ENCODE results near the gene P4HTM.

The P4HTM gene

DNA sequence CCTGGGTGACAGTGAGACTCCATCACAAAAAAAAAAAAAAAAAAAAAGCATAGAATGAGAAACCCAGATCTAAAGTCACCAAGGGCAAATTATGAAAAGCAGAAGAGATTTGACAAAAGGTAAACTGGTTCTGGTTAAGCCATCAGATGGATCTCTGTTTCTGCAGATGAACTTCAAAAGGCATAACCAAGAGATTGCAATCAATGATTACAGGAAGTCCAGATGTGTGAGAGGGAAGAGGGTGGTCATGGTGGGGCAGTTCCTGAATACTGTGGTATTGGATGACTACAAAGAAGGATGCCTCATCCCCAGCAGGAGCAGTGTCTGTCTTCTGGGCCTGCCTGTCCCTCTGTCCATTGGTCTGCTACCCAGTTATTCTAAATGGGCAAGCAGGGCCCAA lies 3.8 kb downstream of the P4HTM start:
- no peak for DNase-seq (ENCODE audit: low spot score in 2 of 2)
- no peak overlapping the region for H3K4me3 Mint-ChIP-seq
- no peak for ATAC-seq (ENCODE audit: low read depth)
- no peak overlapping the region for H3K27ac Mint-ChIP-seq
- H3K4me1 Mint-ChIP-seq = peaks cover 24% of the 10 kb centered on the region
- H3K9me3 Mint-ChIP-seq = no peaks in the 10 kb centered on the region
- no peaks in the 10 kb centered on the region for H3K27me3 Mint-ChIP-seq
- H3K36me3 Mint-ChIP-seq = peaks cover 6% of the 10 kb centered on the region

DNA sequence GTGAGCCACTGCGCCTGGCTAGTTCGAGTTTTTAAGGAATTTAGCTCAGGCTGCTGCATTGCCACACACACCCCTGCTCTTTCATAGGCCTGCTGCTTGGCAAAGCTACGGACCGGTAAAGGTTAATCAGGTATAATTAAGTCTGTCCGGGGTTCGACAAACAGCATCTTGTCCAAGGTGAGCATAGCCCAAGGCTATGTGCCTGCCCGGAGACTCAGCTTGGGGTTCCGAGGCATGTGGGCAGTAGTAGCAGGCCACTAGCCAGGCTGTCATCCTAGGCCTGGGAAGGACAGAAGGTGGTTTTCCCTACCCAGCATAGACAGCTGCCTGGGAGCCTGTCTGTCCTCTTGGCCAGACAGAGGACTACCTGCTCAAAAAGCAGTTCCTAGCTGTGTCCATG lies 6.6 kb downstream of the P4HTM start:
- H3K27ac Mint-ChIP-seq = no peak overlapping the region

DNA sequence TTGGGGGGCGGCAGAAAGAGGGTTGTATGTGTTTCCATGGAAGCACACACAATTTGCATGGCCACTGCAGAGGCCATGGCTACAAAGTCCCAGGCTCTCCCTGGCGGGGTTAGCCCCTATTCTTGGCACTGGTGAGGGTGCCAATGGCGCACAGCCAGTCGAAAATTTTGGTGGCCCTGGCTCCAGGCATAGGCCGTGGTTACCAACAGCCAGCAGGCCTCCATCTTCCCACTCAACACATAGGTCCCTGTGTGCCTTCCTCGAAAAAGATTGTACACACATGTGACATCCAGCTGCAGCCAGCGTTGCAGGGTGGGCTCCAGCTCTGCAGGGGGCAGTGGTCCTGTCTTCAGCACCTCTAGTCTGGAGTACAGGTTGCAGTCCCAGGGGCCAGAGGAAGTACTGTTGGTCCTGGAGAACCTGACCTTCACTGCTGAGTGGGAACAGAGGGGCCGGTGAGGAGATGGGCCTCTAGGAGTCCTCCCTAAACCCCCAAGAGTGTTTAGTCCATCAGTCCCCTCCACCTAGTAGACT lies 7.1 kb downstream of the P4HTM start:
- Mint-ChIP-seq H3K9me3 (no peaks in the 10 kb centered on the region), H3K4me3 (no peak overlapping the region), H3K4me1 (peaks cover 7% of the 10 kb centered on the region), H3K36me3 (peaks cover 6% of the 10 kb centered on the region), H3K27me3 (no peaks in the 10 kb centered on the region), H3K27ac (no peak overlapping the region)
- DNase-seq (ENCODE audit: low spot score in 2 of 2) (no peak), ATAC-seq (ENCODE audit: low read depth) (no peak)

More for the DNA sequence above, 6.6 kb downstream of the P4HTM start:
- Mint-ChIP-seq H3K4me1 (peaks cover 8% of the 10 kb centered on the region), H3K27me3 (no peaks in the 10 kb centered on the region), H3K4me3 (no peak overlapping the region), H3K9me3 (no peaks in the 10 kb centered on the region), H3K36me3 (peaks cover 6% of the 10 kb centered on the region)
- ATAC-seq (ENCODE audit: low read depth) (no peak), DNase-seq (ENCODE audit: low spot score in 2 of 2) (no peak)

DNA sequence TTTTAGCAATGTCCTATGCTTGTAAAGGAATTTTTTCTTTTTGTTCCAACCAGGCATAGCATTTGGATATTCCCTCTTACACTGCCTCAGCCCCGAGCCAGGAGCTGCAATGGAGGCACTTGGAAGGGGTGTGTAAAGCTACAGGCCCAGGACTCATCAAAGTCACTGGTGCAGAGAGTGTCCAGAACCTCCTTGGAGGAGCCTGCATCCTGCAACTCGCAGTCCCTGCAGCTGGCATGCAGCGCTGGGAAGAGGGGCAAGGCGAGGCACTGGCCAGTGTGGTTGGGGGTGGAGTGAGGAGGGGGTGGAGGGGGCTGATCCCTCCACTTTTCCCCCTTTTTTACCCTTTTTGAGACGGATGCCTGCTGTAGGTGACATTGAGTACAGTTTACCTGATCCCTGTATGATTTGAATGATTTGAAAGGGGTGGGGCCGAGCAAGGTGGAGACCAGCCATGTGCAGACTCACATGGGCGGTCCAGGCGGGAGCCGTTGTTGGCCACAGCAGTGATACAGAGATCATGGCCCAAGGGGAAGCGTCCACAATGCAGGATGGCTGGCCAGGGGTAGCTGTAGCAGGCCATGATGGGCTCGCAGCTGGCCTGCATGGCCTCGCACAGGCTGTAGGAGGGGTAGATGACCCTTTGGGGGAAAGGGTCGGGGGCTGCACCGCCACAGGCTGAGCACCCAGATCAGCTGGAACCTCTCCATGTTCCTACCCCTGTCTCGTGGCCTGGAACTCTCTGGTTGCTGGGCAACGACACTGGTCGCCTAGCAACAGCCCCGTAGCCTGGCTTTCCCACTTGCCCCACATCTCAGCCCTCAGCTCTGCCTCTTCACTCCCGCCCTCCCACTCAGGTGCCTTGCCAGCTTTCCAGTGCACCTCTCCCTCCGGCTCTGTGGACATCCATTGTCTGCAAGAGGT lies 7.9 kb downstream of the P4HTM start:
- DNase-seq (ENCODE audit: low spot score in 2 of 2) (no peak), ATAC-seq (ENCODE audit: low read depth) (no peak)
- H3K36me3 Mint-ChIP-seq = peaks cover 6% of the 10 kb centered on the region
- H3K4me1 Mint-ChIP-seq = peaks cover 7% of the 10 kb centered on the region
- H3K27me3 Mint-ChIP-seq = no peaks in the 10 kb centered on the region
- no peak overlapping the region for H3K27ac Mint-ChIP-seq
- H3K9me3 Mint-ChIP-seq = no peaks in the 10 kb centered on the region
- H3K4me3 Mint-ChIP-seq = no peak overlapping the region

DNA sequence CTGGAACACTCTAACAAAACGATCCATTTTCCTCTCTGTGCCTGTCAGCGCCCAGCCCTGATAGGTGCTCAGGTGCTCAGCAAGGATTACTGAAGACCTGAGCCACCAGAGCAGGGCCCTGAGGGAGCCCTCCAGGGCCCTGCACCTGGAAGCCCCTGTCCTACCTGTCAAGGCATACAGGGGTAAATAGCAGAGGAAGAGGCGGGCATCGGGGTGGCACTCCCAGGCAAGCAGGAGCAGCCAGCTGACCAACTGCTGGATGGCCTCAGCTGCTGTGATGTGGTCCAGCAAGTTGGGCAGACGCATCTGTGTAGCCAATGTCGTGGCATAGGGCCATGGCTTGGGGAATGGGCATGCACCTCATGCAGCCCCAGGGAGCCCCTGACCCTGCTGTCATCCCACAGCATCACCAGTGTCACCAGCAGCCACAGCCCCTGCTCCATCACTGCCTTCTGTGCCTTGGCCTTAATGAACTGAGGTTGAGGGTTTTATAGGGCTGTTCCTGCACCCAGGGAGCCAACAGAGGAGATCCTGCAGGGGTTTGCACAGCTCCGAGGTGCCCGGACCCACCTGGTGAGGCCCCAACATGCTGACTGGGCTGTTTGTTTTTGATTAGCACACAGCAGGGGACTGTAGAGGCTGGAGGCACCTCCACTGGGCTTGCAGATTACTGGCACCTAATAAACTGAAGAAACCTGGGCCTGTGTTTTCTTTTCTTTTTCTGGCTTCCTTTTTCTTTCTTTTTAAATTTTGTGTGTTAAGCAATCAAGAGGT lies 9.2 kb downstream of the P4HTM start:
- Mint-ChIP-seq H3K9me3 (no peaks in the 10 kb centered on the region), H3K36me3 (peaks cover 6% of the 10 kb centered on the region), H3K27ac (peak overlapping the region; percentile 15), H3K4me1 (peaks cover 5% of the 10 kb centered on the region), H3K27me3 (no peaks in the 10 kb centered on the region), H3K4me3 (no peak overlapping the region)
- DNase-seq (ENCODE audit: low spot score in 2 of 2) (no peak), ATAC-seq (ENCODE audit: low read depth) (no peak)

DNA sequence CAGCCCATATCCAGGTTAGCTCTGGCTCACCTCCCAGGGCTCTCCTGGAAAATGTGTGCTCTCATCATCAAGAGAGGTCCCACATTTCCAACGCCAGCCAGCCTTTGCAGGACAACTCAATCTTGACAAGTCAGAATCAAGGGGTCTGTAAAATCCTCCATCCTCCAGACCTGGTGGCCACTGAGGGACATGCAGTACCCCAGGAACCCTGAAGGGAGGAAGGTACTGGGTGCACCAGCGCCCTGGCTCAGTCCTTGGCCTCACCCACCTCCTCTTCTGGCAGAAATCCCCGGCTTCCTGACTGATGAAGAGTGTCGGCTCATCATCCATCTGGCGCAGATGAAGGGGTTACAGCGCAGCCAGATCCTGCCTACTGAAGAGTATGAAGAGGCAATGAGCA lies 11.1 kb downstream of the P4HTM start:
- no peak for DNase-seq (ENCODE audit: low spot score in 2 of 2)
- H3K27ac Mint-ChIP-seq = no peak overlapping the region

DNA sequence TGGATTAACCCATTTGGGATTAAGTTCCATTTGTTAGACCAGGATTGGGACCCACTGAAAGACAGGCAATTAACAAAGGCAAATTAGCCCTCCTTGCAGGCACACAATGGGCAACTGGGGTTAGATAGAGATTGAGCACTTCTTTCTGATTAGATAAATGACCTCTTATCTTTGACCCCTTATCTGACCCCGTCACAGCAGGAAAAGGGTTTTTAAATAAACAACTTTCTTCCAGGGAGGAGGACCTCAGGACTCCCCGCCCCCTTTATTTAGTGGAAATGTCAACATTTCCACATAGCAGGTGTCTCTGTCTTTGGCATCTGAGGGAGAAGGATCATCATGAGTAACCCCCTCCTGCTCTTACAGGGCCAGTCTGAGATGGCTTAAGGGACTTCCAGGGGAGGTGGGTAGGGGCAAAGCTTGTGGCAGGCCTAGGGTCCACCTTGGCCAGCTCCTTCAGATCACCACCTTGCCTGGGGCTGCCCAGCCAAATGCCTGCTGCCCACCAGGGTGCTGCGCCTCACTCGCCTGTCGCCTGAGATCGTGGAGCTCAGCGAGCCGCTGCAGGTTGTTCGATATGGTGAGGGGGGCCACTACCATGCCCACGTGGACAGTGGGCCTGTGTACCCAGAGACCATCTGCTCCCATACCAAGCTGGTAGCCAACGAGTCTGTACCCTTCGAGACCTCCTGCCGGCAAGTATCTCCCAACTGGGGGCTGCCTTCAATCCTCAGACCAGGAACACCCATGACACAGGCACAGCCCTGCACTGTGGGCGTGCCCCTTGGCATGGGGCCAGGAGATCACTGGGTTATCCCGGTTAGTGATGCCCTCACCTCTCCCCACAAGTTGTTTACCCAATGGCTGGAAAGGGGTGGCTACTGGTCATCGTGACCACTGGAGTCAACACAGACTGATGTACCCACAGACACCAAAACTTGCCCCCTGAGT lies 14.6 kb downstream of the P4HTM start:
- Mint-ChIP-seq H3K4me3 (no peak overlapping the region), H3K27ac (no peak overlapping the region), H3K27me3 (no peaks in the 10 kb centered on the region), H3K36me3 (no peaks in the 10 kb centered on the region), H3K9me3 (no peaks in the 10 kb centered on the region), H3K4me1 (peaks cover 19% of the 10 kb centered on the region)
- no peak for ATAC-seq (ENCODE audit: low read depth)
- no peak for DNase-seq (ENCODE audit: low spot score in 2 of 2)

More for the DNA sequence above, 11.1 kb downstream of the P4HTM start:
- Mint-ChIP-seq H3K9me3 (no peaks in the 10 kb centered on the region), H3K4me3 (no peak overlapping the region), H3K36me3 (no peaks in the 10 kb centered on the region), H3K27me3 (no peaks in the 10 kb centered on the region), H3K4me1 (peaks cover 2% of the 10 kb centered on the region)
- no peak for ATAC-seq (ENCODE audit: low read depth)

DNA sequence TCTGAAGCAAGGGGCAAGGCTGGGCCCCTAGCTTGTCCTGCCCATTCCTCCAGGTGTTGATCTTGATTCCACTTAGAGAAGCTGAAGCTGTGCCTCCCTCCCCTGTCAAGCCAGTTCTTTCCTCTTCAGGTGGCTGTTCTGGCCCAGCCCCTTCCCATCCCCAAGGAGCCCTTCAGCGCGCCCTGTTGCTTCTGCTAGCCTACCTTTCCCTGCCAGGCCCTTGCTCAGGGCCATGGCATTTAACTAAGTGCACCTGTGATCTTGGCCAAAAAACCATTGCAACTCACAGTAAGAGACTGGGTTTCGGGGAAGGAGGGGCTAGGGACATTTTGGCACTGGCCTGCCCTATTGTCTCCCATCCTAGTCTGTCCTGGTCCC lies 15.3 kb downstream of the P4HTM start:
- H3K4me3 Mint-ChIP-seq = no peak overlapping the region

DNA sequence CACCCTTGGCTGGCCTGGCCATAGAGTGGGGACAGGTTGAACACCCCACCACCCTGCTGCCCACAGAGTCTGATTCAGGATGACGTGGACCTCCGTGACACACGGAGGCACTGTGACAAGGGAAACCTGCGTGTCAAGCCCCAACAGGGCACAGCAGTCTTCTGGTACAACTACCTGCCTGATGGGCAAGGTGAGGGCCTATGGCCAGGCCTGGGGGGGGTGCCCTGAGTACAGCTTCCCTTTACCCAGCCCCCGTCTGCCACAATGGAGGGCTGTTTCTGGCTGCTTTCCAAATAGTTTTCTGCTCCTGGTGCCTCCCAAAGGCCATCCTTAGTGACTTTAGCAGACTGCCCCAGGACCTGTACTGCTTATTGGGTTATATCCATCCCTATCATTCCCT lies 16.0 kb downstream of the P4HTM start:
- H3K4me3 Mint-ChIP-seq = peak overlapping the region; percentile 100
- H3K9me3 Mint-ChIP-seq = no peaks in the 10 kb centered on the region
- H3K36me3 Mint-ChIP-seq = no peaks in the 10 kb centered on the region
- DNase-seq (ENCODE audit: low spot score in 2 of 2) (no peak), ATAC-seq (ENCODE audit: low read depth) (no peak)
- H3K27ac Mint-ChIP-seq = peak overlapping the region; percentile 99
- peaks cover 19% of the 10 kb centered on the region for H3K4me1 Mint-ChIP-seq
- no peaks in the 10 kb centered on the region for H3K27me3 Mint-ChIP-seq

More for the DNA sequence above, 15.3 kb downstream of the P4HTM start:
- no peaks in the 10 kb centered on the region for H3K27me3 Mint-ChIP-seq
- ATAC-seq (ENCODE audit: low read depth) (no peak), DNase-seq (ENCODE audit: low spot score in 2 of 2) (no peak)
- no peaks in the 10 kb centered on the region for H3K36me3 Mint-ChIP-seq
- peaks cover 19% of the 10 kb centered on the region for H3K4me1 Mint-ChIP-seq
- H3K27ac Mint-ChIP-seq = no peak overlapping the region
- no peaks in the 10 kb centered on the region for H3K9me3 Mint-ChIP-seq

DNA sequence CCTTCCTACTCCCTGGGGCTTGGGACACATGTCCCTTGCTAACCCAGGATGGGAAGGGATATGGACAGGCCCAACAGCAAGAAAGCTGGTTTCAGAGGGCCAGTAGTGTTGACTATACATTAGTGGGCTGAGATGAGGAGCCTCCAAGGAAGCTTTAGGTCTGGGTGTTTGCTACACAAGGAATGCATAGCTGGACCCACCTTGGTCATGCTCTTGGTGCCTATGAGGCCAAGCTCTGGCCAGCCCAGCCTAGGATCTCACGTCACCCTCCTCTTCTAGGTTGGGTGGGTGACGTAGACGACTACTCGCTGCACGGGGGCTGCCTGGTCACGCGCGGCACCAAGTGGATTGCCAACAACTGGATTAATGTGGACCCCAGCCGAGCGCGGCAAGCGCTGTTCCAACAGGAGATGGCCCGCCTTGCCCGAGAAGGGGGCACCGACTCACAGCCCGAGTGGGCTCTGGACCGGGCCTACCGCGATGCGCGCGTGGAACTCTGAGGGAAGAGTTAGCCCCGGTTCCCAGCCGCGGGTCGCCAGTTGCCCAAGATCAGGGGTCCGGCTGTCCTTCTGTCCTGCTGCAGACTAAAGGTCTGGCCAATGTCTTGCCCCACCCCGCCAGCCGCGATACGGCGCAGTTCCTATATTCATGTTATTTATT lies 16.5 kb downstream of the P4HTM start:
- peak overlapping the region; percentile 100 for H3K4me3 Mint-ChIP-seq
- peak overlapping the region; percentile 99 for H3K27ac Mint-ChIP-seq
- H3K9me3 Mint-ChIP-seq = no peaks in the 10 kb centered on the region
- no peaks in the 10 kb centered on the region for H3K27me3 Mint-ChIP-seq
- no peaks in the 10 kb centered on the region for H3K36me3 Mint-ChIP-seq
- no peak for ATAC-seq (ENCODE audit: low read depth)
- DNase-seq (ENCODE audit: low spot score in 2 of 2) = no peak
- peaks cover 20% of the 10 kb centered on the region for H3K4me1 Mint-ChIP-seq

DNA sequence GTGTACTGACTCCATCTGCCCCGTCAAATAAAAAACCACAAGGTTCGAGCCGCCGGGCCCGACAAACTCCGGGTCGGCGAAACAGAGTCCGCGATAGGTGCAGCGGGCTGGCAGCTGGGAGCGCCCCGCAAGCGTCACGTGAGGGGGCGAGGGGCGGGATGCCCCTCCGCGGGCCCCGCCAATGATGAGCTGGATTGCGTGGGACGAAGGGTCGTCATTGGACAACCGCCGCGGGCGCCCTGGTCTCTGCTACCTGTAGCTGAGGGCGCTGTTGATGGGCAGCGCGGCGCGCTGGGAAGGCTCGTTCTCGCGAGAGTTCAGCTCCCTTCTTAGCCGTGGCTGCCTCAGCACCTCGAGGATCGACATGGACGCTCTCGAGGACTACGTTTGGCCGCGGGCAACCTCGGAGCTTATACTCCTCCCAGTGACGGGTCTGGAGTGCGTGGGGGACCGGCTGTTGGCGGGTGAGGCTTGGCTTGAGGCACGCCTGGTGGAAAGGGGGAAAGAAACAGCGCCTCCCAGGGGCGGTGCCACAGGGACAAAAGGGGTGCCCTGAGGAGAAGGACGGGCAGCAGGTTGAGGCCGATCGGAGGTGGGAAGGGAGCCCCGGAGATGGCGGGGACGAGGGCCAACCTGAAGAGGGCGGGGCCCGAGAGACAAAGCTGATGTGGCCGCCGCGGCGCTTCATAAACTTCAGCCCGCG lies 17.2 kb downstream of the P4HTM start, which contains the start of gene WDR6:
Gene WDR6 (plus strand): TSS at position 324 of the 703 bp plus-strand sequence. CDS start 41 bp downstream, at position 365.
- no peaks in the 10 kb centered on the region for H3K9me3 Mint-ChIP-seq
- peak within 1 kb of the TSS; percentile 99 for H3K27ac Mint-ChIP-seq
- peaks cover 20% of the 10 kb centered on the region for H3K4me1 Mint-ChIP-seq
- peak; percentile 88 for ATAC-seq (ENCODE audit: low read depth)
- H3K4me3 Mint-ChIP-seq = peak within 1 kb of the TSS; percentile 100
- H3K27me3 Mint-ChIP-seq = no peaks in the 10 kb centered on the region
- peak; percentile 90 to 96 for DNase-seq (ENCODE audit: low spot score in 2 of 2)
- no peaks in the 10 kb centered on the region for H3K36me3 Mint-ChIP-seq

DNA sequence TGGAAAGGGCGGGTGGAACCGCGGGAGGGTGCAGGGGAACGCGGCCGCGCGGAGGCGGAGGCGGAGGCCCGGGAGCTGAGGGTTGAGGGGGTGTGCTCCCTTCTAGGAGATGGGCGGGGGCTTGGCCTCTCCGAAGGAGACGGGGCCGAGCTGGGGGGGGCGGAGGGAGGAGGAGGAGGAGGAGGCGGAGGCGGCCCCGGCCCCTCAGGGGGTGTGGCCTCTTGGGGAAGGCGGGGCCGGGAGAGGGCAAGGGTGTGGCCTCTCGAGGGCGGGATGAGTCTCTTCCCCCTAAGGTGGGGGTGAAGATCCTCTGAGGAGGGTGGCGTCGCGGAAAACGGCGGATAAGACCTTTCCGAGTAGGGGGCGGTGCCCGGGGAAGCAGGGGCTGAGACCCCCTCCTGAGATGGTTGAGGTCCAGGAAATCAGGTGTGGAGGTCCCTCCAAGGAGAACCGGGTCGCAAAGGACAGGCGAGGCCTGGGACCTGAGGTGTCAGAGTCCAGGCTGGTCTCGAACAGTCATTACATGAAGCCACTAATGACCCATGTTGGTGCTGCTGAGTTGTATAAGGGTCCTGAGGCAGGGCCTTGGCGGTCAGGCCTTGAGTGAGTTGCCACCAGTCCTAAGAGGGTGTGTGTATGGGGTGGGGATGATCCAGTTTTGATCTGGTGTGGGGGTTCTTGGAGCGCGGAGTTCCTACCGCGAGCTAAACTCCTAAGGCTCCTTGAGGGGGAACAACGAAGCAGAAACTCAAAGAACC lies 17.9 kb downstream of the P4HTM start:
- Mint-ChIP-seq H3K4me1 (peaks cover 20% of the 10 kb centered on the region), H3K36me3 (no peaks in the 10 kb centered on the region), H3K9me3 (no peaks in the 10 kb centered on the region), H3K27me3 (no peaks in the 10 kb centered on the region), H3K4me3 (peak overlapping the region; percentile 100), H3K27ac (peak overlapping the region; percentile 99)
- DNase-seq (ENCODE audit: low spot score in 2 of 2) = peak; percentile 82
- ATAC-seq (ENCODE audit: low read depth) = peak; percentile 52
